HUES6 (cell line): ENCODE measurements around the gene CHRM3.

Experiments used
- H3K27ac ChIP-seq: 2 replicates; pipeline ENCODE4 v1.7.0; 2013; ENCODE audit warnings: low read depth, mild to moderate bottlenecking, low read length, inconsistent platforms
- H3K27me3 ChIP-seq: 2 replicates; pipeline ENCODE4 v1.6.1; 2013; ENCODE audit warnings: low read length; ENCODE audit not compliant: control insufficient read depth, insufficient read depth
- H3K36me3 ChIP-seq: 2 replicates; pipeline ENCODE4 v1.6.1; 2013; ENCODE audit warnings: low read length; ENCODE audit not compliant: control insufficient read depth, insufficient read depth
- H3K4me1 ChIP-seq: 2 replicates; pipeline ENCODE4 v1.6.1; 2013; ENCODE audit warnings: low read length; ENCODE audit not compliant: control insufficient read depth, insufficient read depth
- H3K4me3 ChIP-seq: 2 replicates; pipeline ENCODE4 v1.5.1; 2013; ENCODE audit warnings: low read depth, low read length
- H3K9ac ChIP-seq: one replicate; pipeline ENCODE4 v1.6.1; 2013; ENCODE audit warnings: mild to moderate bottlenecking, low read length
- H3K9me3 ChIP-seq: 2 replicates; pipeline ENCODE4 v1.6.1; 2013; ENCODE audit warnings: low read depth, low read length; ENCODE audit not compliant: control insufficient read depth, insufficient read depth

The CHRM3 gene

GRCh38 chr1:239413916-239414315 is 27.5 kb downstream of the CHRM3 start:
- no peak overlapping the region for H3K27ac ChIP-seq
- H3K36me3 ChIP-seq, result no peaks in the 10 kb centered on the region
- H3K9me3 ChIP-seq, result 0 out of 2 replicates have a peak, but pooled peaks cover 2% of the 10 kb centered on the region
- H3K4me3 ChIP-seq, result no peak overlapping the region
- H3K9ac ChIP-seq, result no peak overlapping the region
- H3K27me3 ChIP-seq, result no peaks in the 10 kb centered on the region
- no peaks in the 10 kb centered on the region for H3K4me1 ChIP-seq

- Histone ChIP-seq H3K9me3 (0 out of 2 replicates have a peak, but pooled peaks cover 2% of the 10 kb centered on the region), H3K9ac (no peak overlapping the region), H3K36me3 (no peaks in the 10 kb centered on the region), H3K4me3 (no peak overlapping the region), H3K27me3 (no peaks in the 10 kb centered on the region), H3K27ac (no peak overlapping the region), H3K4me1 (no peaks in the 10 kb centered on the region)
Observed at GRCh38 chr1:239417221-239417620, 30.9 kb downstream of the CHRM3 start.

- no peak overlapping the region for H3K9ac ChIP-seq
- H3K27me3 ChIP-seq, result no peaks in the 10 kb centered on the region
- H3K4me3 ChIP-seq, result no peak overlapping the region
- H3K9me3 ChIP-seq, result no peaks in the 10 kb centered on the region
- H3K36me3 ChIP-seq, result no peaks in the 10 kb centered on the region
- no peaks in the 10 kb centered on the region for H3K4me1 ChIP-seq
- no peak overlapping the region for H3K27ac ChIP-seq
Observed at GRCh38 chr1:239417986-239418640, 31.7 kb downstream of the CHRM3 start.

GRCh38 chr1:239418681-239419080 is 32.3 kb downstream of the CHRM3 start:
- no peaks in the 10 kb centered on the region for H3K9me3 ChIP-seq

GRCh38 chr1:239421811-239422210 is 35.4 kb downstream of the CHRM3 start:
- H3K9ac ChIP-seq, result no peak overlapping the region
- H3K9me3 ChIP-seq, result no peaks in the 10 kb centered on the region
- no peaks in the 10 kb centered on the region for H3K36me3 ChIP-seq
- no peak overlapping the region for H3K27ac ChIP-seq
- H3K4me1 ChIP-seq, result no peaks in the 10 kb centered on the region
- H3K4me3 ChIP-seq, result no peak overlapping the region
- H3K27me3 ChIP-seq, result no peaks in the 10 kb centered on the region

More at GRCh38 chr1:239418681-239419080, 32.3 kb downstream of the CHRM3 start:
- H3K4me3 ChIP-seq, result no peak overlapping the region
- no peak overlapping the region for H3K9ac ChIP-seq
- no peaks in the 10 kb centered on the region for H3K27me3 ChIP-seq
- no peaks in the 10 kb centered on the region for H3K4me1 ChIP-seq
- no peak overlapping the region for H3K27ac ChIP-seq
- H3K36me3 ChIP-seq, result no peaks in the 10 kb centered on the region

GRCh38 chr1:239422818-239423217 is 36.5 kb downstream of the CHRM3 start:
- H3K9me3 ChIP-seq, result no peaks in the 10 kb centered on the region
- H3K27me3 ChIP-seq, result no peaks in the 10 kb centered on the region
- no peak overlapping the region for H3K27ac ChIP-seq
- no peak overlapping the region for H3K4me3 ChIP-seq
- H3K4me1 ChIP-seq, result no peaks in the 10 kb centered on the region
- no peaks in the 10 kb centered on the region for H3K36me3 ChIP-seq
- no peak overlapping the region for H3K9ac ChIP-seq

- no peaks in the 10 kb centered on the region for H3K4me1 ChIP-seq
- no peak overlapping the region for H3K4me3 ChIP-seq
- H3K36me3 ChIP-seq, result no peaks in the 10 kb centered on the region
- H3K27ac ChIP-seq, result no peak overlapping the region
- no peak overlapping the region for H3K9ac ChIP-seq
- H3K9me3 ChIP-seq, result no peaks in the 10 kb centered on the region
- H3K27me3 ChIP-seq, result no peaks in the 10 kb centered on the region
Observed at GRCh38 chr1:239426821-239427475, 40.6 kb downstream of the CHRM3 start.

GRCh38 chr1:239427712-239428111 is 41.3 kb downstream of the CHRM3 start:
- Histone ChIP-seq H3K27ac (no peak overlapping the region), H3K9me3 (no peaks in the 10 kb centered on the region), H3K27me3 (no peaks in the 10 kb centered on the region), H3K4me1 (no peaks in the 10 kb centered on the region), H3K9ac (no peak overlapping the region), H3K4me3 (no peak overlapping the region), H3K36me3 (no peaks in the 10 kb centered on the region)

- Histone ChIP-seq H3K36me3 (no peaks in the 10 kb centered on the region), H3K27ac (no peak overlapping the region), H3K27me3 (no peaks in the 10 kb centered on the region), H3K4me1 (no peaks in the 10 kb centered on the region), H3K9ac (no peak overlapping the region), H3K9me3 (no peaks in the 10 kb centered on the region), H3K4me3 (no peak overlapping the region)
Observed at GRCh38 chr1:239428120-239428710, 41.8 kb downstream of the CHRM3 start.

GRCh38 chr1:239429163-239429562 is 42.8 kb downstream of the CHRM3 start:
- Histone ChIP-seq H3K27ac (no peak overlapping the region), H3K4me1 (no peaks in the 10 kb centered on the region), H3K9me3 (no peaks in the 10 kb centered on the region), H3K4me3 (no peak overlapping the region), H3K27me3 (no peaks in the 10 kb centered on the region), H3K9ac (no peak overlapping the region), H3K36me3 (no peaks in the 10 kb centered on the region)

GRCh38 chr1:239432255-239432654 is 45.9 kb downstream of the CHRM3 start:
- H3K9ac ChIP-seq, result no peak overlapping the region
- no peak overlapping the region for H3K27ac ChIP-seq
- no peaks in the 10 kb centered on the region for H3K27me3 ChIP-seq
- no peak overlapping the region for H3K4me3 ChIP-seq
- no peaks in the 10 kb centered on the region for H3K9me3 ChIP-seq
- H3K36me3 ChIP-seq, result no peaks in the 10 kb centered on the region
- no peaks in the 10 kb centered on the region for H3K4me1 ChIP-seq
